Trophoblast cell (in vitro differentiated cells and primary cell): ENCODE results near the gene AMBRA1.

Experiments
- DNase-seq, 2 donors: peaks; one replicate each; pipeline ENCODE4 v3.0.0-alpha.2; 2016
- H2AFZ ChIP-seq: 2 replicates; pipeline ENCODE4 v1.6.1; 2013; ENCODE audit warnings: low read length, moderate library complexity, mild to moderate bottlenecking; ENCODE audit not compliant: insufficient read depth, poor library complexity
- H2AK5ac ChIP-seq: 2 replicates; pipeline ENCODE4 v1.6.1; 2013; ENCODE audit warnings: mild to moderate bottlenecking, low read length
- H2BK120ac ChIP-seq: 2 replicates; pipeline ENCODE4 v1.6.1; 2013; ENCODE audit warnings: low read length, mild to moderate bottlenecking, moderate library complexity; ENCODE audit not compliant: insufficient read depth, poor library complexity
- H2BK12ac ChIP-seq: 2 replicates; pipeline ENCODE4 v1.6.1; 2013; ENCODE audit warnings: mild to moderate bottlenecking, low read length, moderate library complexity
- H2BK5ac ChIP-seq: 2 replicates; pipeline ENCODE4 v1.6.1; 2013; ENCODE audit warnings: low read length, low read depth, moderate library complexity, mild to moderate bottlenecking; ENCODE audit not compliant: poor library complexity
- H3K14ac ChIP-seq: 2 replicates; pipeline ENCODE4 v1.6.1; 2013; ENCODE audit warnings: mild to moderate bottlenecking, low read length
- H3K18ac ChIP-seq: 2 replicates; pipeline ENCODE4 v1.6.1; 2013; ENCODE audit warnings: mild to moderate bottlenecking, low read length
- H3K23ac ChIP-seq: 2 replicates; pipeline ENCODE4 v1.6.1; 2013; ENCODE audit warnings: low read length
- H3K27ac ChIP-seq: 2 replicates; pipeline ENCODE4 v1.5.1; 2013; ENCODE audit warnings: low read depth, mild to moderate bottlenecking, inconsistent platforms, low read length, moderate library complexity
- H3K27me3 ChIP-seq: 2 replicates; pipeline ENCODE4 v1.6.1; 2013; ENCODE audit warnings: inconsistent platforms, mild to moderate bottlenecking, low read length, moderate library complexity; ENCODE audit not compliant: insufficient read depth
- H3K36me3 ChIP-seq, 2 experiments: 1 replicate in 1 of 2; 2 replicates in 1 of 2; pipeline ENCODE4 v1.6.1; 2013; ENCODE audit warnings: low read length in 2 of 2, mild to moderate bottlenecking in 2 of 2, moderate library complexity in 1 of 2; ENCODE audit not compliant: insufficient read depth in 2 of 2, control insufficient read depth in 1 of 2
- H3K4ac ChIP-seq: 2 replicates; pipeline ENCODE4 v1.6.1; 2013; ENCODE audit warnings: low read depth, mild to moderate bottlenecking, low read length, moderate library complexity
- H3K4me1 ChIP-seq, 2 experiments: 1 replicate in 1 of 2; 2 replicates in 1 of 2; pipeline ENCODE4 v1.6.1; 2013; ENCODE audit warnings: low read length in 2 of 2, mild to moderate bottlenecking in 2 of 2, moderate library complexity in 1 of 2; ENCODE audit not compliant: insufficient read depth in 2 of 2, control insufficient read depth in 1 of 2
- H3K4me2 ChIP-seq: 2 replicates; pipeline ENCODE4 v1.6.1; 2013; ENCODE audit warnings: inconsistent platforms, mild to moderate bottlenecking, low read length, moderate library complexity
- H3K4me3 ChIP-seq: 2 replicates; pipeline ENCODE4 v1.5.1; 2013; ENCODE audit warnings: mild to moderate bottlenecking, low read depth, low read length, inconsistent platforms
- H3K79me1 ChIP-seq: one replicate; pipeline ENCODE4 v1.6.1; 2013; ENCODE audit warnings: low read length
- H3K79me2 ChIP-seq: 2 replicates; pipeline ENCODE4 v1.6.1; 2013; ENCODE audit warnings: low read length, mild to moderate bottlenecking; ENCODE audit not compliant: control insufficient read depth, insufficient read depth, poor library complexity
- H3K9ac ChIP-seq: 2 replicates; pipeline ENCODE4 v1.6.1; 2013; ENCODE audit warnings: mild to moderate bottlenecking, low read length
- H3K9me3 ChIP-seq: 2 replicates; pipeline ENCODE4 v1.6.1; 2013; ENCODE audit warnings: low read depth, mild to moderate bottlenecking, control low read depth, inconsistent platforms, low read length; ENCODE audit not compliant: insufficient read depth
- H4K12ac ChIP-seq: 2 replicates; pipeline ENCODE4 v1.6.1; 2013; ENCODE audit warnings: low read depth, mild to moderate bottlenecking, low read length, moderate library complexity
- H4K8ac ChIP-seq: 2 replicates; pipeline ENCODE4 v1.6.1; 2013; ENCODE audit warnings: low read depth, mild to moderate bottlenecking, low read length, moderate library complexity
- H4K91ac ChIP-seq: one replicate; pipeline ENCODE4 v1.6.1; 2013; ENCODE audit warnings: low read depth, mild to moderate bottlenecking, low read length, moderate library complexity
- WGBS: extraction: QIAGEN DNeasy Blood & Tissue Kit; methylation state at CpG from one replicate; pipeline ENCODE4 v1.1.7; 2013; ENCODE audit warnings: missing lambda C conversion rate; ENCODE audit not compliant: insufficient read length, insufficient coverage; ENCODE audit errors: extremely low coverage; 5-methylcytosine and 5-hydroxymethylcytosine counted together

The AMBRA1 gene

GRCh38 chr11:46417711-46418110 is 176.1 kb downstream of the AMBRA1 start:
- Histone ChIP-seq H4K12ac (no peak overlapping the region), H3K4me1 (no peaks in the 10 kb centered on the region), H3K18ac (no peak overlapping the region), H4K8ac (no peak overlapping the region), H3K27me3 (no peaks in the 10 kb centered on the region), H3K14ac (no peak overlapping the region), H3K36me3 (peaks cover 21 to 34% of the 10 kb centered on the region in 2 experiments), H3K27ac (no peak overlapping the region), H2BK120ac (no peak overlapping the region), H4K91ac (no peak overlapping the region), H3K9me3 (no peaks in the 10 kb centered on the region), H3K9ac (no peak overlapping the region), H2BK5ac (no peak overlapping the region), H2BK12ac (no peak overlapping the region), H3K4me3 (no peak overlapping the region), H3K23ac (no peak overlapping the region), H3K79me1 (no peaks in the 10 kb centered on the region), H2AFZ (no peak overlapping the region), H3K79me2 (no peaks in the 10 kb centered on the region), H3K4me2 (no peak overlapping the region), H3K4ac (no peak overlapping the region), H2AK5ac (no peak overlapping the region)
- DNase-seq = no peak
- WGBS = no CpG with 5 or more reads among the region's 7 CpGs

DNA sequence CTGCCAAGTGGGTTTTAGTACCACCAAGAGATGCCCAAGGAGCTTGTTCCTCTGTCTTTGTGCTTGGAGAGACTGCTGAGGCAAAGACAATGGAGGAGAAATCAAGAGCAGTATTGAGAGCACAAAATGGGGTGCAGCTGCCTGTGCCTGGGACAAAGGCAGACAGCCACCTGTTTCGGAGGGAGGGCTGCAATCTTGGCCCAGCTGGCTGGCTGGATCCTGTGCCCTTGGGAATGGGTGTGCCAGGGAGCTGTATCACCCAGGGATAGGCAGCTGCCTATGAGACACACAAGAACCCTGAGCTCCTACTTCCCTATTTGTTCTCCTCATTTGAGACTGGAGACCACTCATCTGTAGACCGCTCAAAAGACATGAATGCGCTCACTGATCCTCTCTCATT is 178.9 kb downstream of the AMBRA1 start:
- no CpG with 5 or more reads among the region's 3 CpGs for WGBS
- no peaks in the 10 kb centered on the region for H3K4me1 ChIP-seq
- no peak overlapping the region for H4K12ac ChIP-seq
- H3K4ac ChIP-seq = no peak overlapping the region
- peaks cover 21 to 34% of the 10 kb centered on the region in 2 experiments for H3K36me3 ChIP-seq
- H2BK5ac ChIP-seq = no peak overlapping the region
- no peak overlapping the region for H2BK12ac ChIP-seq
- no peak overlapping the region for H2AK5ac ChIP-seq
- H3K27me3 ChIP-seq = no peaks in the 10 kb centered on the region
- no peak overlapping the region for H2BK120ac ChIP-seq
- no peak overlapping the region for H3K18ac ChIP-seq
- no peak overlapping the region for H3K4me3 ChIP-seq
- no peak for DNase-seq
- H4K91ac ChIP-seq = no peak overlapping the region
- H3K14ac ChIP-seq = no peak overlapping the region
- H3K4me2 ChIP-seq = no peak overlapping the region
- H3K79me2 ChIP-seq = no peaks in the 10 kb centered on the region
- no peaks in the 10 kb centered on the region for H3K9me3 ChIP-seq
- no peak overlapping the region for H4K8ac ChIP-seq
- H3K23ac ChIP-seq = no peak overlapping the region
- no peak overlapping the region for H2AFZ ChIP-seq
- no peak overlapping the region for H3K9ac ChIP-seq
- H3K27ac ChIP-seq = no peak overlapping the region
- no peaks in the 10 kb centered on the region for H3K79me1 ChIP-seq

- Histone ChIP-seq H4K12ac (no peak overlapping the region), H2BK120ac (no peak overlapping the region), H3K18ac (no peak overlapping the region), H4K91ac (no peak overlapping the region), H3K27me3 (no peaks in the 10 kb centered on the region), H3K4me2 (no peak overlapping the region), H3K4me3 (no peak overlapping the region), H3K79me2 (no peaks in the 10 kb centered on the region), H3K9me3 (no peaks in the 10 kb centered on the region), H3K79me1 (no peaks in the 10 kb centered on the region), H2BK12ac (no peak overlapping the region), H4K8ac (no peak overlapping the region), H3K14ac (no peak overlapping the region), H3K4ac (no peak overlapping the region), H3K27ac (no peak overlapping the region), H3K23ac (no peak overlapping the region), H3K9ac (peak overlapping the region; percentile 16), H2AFZ (no peak overlapping the region), H2BK5ac (no peak overlapping the region), H3K36me3 (peaks cover 25 to 37% of the 10 kb centered on the region in 2 experiments), H2AK5ac (no peak overlapping the region), H3K4me1 (no peaks in the 10 kb centered on the region)
- no CpG with 5 or more reads among the region's 5 CpGs for WGBS
- DNase-seq = no peak
Observed at GRCh38 chr11:46414466-46414796, 179.4 kb downstream of the AMBRA1 start.

GRCh38 chr11:46413760-46414465 is 179.9 kb downstream of the AMBRA1 start:
- H3K14ac ChIP-seq = no peak overlapping the region
- peaks cover 26 to 39% of the 10 kb centered on the region in 2 experiments for H3K36me3 ChIP-seq
- no peaks in the 10 kb centered on the region for H3K4me1 ChIP-seq
- no CpG with 5 or more reads among the region's 9 CpGs for WGBS
- no peak overlapping the region for H2BK5ac ChIP-seq
- H3K4me3 ChIP-seq = no peak overlapping the region
- H3K4ac ChIP-seq = no peak overlapping the region
- no peaks in the 10 kb centered on the region for H3K79me2 ChIP-seq
- no peak overlapping the region for H3K9ac ChIP-seq
- H3K4me2 ChIP-seq = no peak overlapping the region
- H2BK12ac ChIP-seq = no peak overlapping the region
- no peak overlapping the region for H4K12ac ChIP-seq
- H2AFZ ChIP-seq = no peak overlapping the region
- H3K9me3 ChIP-seq = no peaks in the 10 kb centered on the region
- no peak overlapping the region for H2AK5ac ChIP-seq
- DNase-seq = no peak
- H3K27ac ChIP-seq = no peak overlapping the region
- H4K91ac ChIP-seq = no peak overlapping the region
- no peak overlapping the region for H2BK120ac ChIP-seq
- no peak overlapping the region for H3K18ac ChIP-seq
- no peaks in the 10 kb centered on the region for H3K79me1 ChIP-seq
- H4K8ac ChIP-seq = no peak overlapping the region
- no peak overlapping the region for H3K23ac ChIP-seq
- H3K27me3 ChIP-seq = no peaks in the 10 kb centered on the region
